GM10266 (cell line): ENCODE measurements around the gene BCAM.

Experiments
- DNase-seq: peaks from one replicate; pipeline ENCODE4 v3.0.0; 2012; ENCODE audit errors: extremely low spot score
- TF ChIP-seq, protein P1 (sequence below): IDR thresholded peaks from 2 replicates; pipeline ENCODE4 v1.5.1; 2012; ENCODE audit warnings: mild to moderate bottlenecking, low read depth; ENCODE audit not compliant: control insufficient read depth, insufficient read depth; ENCODE audit errors: missing control alignments

Gene BCAM

GRCh38 chr19:44869733-44870470 is 61.0 kb downstream of the BCAM start:
- TF ChIP-seq, protein P1, sequence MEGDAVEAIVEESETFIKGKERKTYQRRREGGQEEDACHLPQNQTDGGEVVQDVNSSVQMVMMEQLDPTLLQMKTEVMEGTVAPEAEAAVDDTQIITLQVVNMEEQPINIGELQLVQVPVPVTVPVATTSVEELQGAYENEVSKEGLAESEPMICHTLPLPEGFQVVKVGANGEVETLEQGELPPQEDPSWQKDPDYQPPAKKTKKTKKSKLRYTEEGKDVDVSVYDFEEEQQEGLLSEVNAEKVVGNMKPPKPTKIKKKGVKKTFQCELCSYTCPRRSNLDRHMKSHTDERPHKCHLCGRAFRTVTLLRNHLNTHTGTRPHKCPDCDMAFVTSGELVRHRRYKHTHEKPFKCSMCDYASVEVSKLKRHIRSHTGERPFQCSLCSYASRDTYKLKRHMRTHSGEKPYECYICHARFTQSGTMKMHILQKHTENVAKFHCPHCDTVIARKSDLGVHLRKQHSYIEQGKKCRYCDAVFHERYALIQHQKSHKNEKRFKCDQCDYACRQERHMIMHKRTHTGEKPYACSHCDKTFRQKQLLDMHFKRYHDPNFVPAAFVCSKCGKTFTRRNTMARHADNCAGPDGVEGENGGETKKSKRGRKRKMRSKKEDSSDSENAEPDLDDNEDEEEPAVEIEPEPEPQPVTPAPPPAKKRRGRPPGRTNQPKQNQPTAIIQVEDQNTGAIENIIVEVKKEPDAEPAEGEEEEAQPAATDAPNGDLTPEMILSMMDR, result no peak
- DNase-seq, result no peak
